GM19025 (cell line): ENCODE results near the gene SORCS2.

Experiments used
- ATAC-seq: cut with Tn5 transposase; IDR thresholded peaks from one replicate; pipeline ENCODE4 v1.9.1; 2021; ENCODE audit warnings: mild to moderate bottlenecking, low read depth, moderate library complexity; ENCODE audit not compliant: unreplicated experiment

The SORCS2 gene

GRCh38 chr4:7419961-7420660, 227.8 kb downstream of the SORCS2 start:
- no peak for ATAC-seq

DNA sequence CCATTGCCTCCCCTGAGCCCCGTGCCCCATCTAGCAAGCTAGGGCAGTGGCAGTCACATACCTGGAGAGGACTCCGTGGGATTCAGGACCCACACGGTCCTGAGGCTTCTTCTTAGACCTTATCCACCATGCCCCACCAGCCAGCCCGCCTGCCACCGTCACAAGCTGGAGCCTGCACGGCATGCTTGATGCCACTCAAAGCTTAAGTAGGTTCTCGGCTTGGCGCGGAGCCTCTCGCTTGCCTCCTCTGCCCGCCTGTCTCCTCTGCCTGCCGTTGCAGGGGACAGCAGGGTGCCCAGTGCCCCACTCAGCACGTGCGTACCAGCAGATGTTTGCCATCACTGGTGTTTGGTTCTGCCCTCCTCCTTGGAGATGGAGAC, 228.3 kb downstream of the SORCS2 start:
- no peak for ATAC-seq

- no peak for ATAC-seq
Observed at GRCh38 chr4:7421356-7422150, 229.2 kb downstream of the SORCS2 start.

DNA sequence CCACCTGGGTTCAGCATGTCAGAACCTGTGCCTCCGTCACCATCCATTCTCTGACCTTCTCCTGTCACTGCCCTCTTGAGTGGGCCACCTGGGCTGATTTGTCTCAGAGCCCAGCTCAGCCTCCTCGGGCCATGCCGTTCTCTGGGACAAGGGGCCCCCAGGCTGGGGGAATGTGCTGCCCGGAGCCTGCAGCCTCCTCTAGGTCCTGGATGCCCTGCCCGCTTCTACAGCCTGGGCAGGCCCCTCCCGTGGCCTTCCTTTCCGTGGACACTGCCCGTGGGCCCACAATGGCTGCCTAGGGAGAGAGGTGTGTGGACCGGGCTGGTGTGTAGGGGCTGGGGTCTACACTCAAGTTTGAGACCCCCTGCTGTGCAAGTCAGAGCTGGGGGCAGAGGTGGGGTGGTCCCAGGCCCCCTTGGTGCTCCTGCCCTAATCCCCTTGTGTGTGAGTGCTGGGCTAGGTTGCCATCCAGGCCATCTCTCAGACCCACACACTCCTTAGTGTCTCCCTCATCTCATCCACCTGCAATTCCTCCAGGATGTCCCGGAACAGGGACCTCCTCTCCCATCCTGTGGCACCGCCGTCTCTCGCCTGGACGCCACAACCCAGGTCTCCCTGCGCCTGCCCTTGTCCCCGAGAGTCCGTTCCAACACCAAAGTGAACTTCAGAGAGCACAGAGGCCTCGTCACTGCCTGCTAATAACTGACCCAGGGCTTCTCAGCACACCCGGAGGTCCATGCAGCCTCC, 230.0 kb downstream of the SORCS2 start:
- ATAC-seq: no peak

DNA sequence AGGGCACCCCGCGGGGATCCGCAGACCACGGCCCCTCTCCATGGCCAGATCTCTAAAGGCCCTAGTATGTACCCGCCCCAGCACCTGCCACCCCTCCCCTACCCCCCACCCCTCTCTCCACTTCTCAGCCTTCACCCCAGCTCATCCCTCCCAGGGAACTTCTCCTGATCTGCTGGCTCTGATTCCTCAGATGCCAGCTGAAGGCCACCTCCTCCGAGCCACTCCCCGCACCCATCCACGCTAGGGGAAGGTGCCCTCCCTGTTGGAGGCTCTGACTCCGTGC, 230.5 kb downstream of the SORCS2 start:
- ATAC-seq: no peak

DNA sequence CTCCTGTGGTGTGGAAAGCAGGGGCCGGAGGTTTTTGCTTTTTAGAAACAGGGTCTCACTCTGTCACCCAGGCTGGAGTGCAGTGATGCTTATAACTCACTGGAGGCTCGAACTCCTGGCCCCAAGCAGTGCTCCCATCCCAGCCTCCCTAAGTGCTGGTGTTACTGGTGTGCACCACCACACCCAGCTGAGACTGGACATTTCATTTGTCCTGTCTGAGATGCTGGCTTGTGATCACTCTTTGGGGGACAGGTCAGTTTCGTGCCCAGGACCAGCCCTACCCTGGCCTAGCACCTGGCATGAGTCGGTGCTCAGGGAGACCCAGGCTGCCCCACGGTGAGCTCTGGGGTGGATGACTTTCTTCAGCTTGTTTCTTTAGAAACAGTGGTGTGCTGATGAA, 231.1 kb downstream of the SORCS2 start:
- no peak for ATAC-seq

- ATAC-seq: no peak
Observed at GRCh38 chr4:7423801-7424552, 231.6 kb downstream of the SORCS2 start.

DNA sequence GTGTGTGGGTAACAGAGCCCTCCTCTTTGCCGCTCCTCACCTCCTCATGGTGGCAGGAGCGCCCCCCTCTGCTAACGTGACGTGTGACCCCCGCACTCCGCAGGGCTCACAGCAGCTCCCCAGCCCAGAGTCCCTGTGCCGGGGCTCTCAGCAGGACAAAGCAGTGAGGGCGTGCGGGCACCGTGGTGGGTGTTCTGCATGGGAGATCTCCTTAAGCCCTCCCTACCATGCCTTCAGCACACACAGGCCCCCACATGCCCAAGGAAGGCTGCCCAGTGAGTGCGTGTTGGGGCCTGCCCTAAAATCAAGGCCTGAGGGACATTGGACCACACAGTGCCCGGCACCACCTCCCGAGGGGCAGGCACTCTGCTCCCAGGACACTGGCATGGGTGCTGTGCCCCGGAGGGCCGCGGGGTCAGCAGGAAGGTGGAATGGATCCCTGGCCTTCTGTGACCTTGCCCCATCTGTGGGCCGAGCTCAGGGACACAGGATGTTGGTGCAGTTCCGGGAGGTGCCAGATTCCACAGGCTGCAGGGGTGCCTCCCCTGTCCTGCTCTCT, 232.3 kb downstream of the SORCS2 start:
- ATAC-seq: no peak

GRCh38 chr4:7425124-7425523, 232.8 kb downstream of the SORCS2 start:
- no peak for ATAC-seq

DNA sequence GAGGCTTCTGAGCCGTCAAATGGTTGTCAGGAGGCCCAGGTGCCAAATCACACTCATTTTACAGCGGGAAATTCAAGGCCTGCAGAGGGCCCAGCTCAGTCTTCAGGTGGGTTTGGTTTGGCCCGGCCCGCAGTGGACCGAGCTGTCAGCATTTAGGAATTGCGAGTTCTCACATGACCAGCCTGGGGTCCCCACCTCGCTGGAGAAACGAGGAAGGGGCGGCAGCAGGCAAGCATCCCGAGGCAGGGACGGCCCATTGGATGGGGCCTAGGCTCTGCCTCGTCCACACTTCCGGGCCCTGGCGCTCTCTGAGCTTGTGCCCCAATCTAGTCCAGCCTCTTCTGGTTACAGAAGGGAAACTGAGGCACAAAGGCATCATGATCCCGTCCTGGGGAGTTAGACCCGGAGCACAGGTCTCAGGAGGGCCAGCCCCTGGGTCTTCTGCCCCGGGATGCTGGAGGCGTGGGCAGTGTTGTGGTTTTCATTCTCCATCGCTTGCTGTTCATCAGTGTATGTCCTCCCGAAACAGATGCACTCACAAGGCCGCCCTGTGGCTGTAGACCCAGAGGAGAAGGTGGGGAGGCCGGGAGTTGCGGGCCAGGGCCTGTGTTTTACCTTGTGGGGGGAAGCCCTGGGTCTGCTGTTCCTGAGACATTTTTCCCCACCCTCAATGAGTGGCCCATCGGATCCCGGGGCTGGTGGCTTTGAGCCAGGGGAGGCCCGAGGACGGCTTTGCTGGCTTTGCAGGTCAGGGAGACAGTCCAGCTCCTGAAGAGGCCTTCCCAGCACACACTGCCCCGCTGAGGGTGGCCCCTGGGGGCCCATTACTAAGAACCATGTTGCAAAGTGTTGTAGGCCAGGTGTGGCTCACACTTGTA, 233.5 kb downstream of the SORCS2 start:
- ATAC-seq: no peak

- no peak for ATAC-seq
Observed at GRCh38 chr4:7426525-7427171, 234.3 kb downstream of the SORCS2 start.

DNA sequence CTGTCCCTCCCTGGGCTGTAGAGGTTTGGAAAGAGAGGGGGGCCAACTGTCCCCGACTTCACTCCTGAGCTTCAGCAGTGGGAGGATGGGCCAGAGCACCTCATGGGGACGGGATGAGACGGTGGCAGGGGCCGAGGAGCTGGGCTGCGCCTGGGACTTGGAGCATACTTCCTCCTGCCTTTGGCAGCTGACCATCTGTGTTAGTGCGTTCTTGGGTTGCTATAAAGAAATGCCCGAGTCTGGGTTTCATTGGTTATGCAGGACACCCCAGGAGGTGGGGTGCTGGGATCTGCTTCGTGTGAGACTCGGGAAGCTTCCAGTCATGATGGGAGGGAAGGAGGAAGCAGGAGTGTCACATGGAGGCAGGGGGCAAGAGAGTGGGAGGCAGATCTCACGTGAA, 235.0 kb downstream of the SORCS2 start:
- no peak for ATAC-seq

DNA sequence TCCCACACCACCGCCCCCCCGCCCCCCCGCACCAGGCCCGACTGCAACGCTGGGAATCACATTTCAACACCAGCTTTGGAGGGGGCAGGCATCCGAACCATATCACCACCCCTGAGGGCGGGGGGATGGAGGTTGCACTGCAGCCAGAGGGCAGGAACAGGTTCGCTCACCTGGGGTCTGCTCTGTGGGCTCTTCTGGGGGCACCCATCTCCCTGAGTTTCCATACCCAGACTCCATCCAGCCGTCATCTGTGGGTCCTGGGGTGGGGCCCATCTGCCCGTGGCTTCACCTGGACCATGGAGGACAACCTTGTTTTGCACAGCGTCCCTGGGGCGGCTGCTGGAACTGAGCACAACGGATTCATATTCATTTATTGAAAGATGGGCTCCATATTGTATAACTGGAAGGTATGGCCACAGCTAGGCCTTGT, 235.5 kb downstream of the SORCS2 start:
- no peak for ATAC-seq

DNA sequence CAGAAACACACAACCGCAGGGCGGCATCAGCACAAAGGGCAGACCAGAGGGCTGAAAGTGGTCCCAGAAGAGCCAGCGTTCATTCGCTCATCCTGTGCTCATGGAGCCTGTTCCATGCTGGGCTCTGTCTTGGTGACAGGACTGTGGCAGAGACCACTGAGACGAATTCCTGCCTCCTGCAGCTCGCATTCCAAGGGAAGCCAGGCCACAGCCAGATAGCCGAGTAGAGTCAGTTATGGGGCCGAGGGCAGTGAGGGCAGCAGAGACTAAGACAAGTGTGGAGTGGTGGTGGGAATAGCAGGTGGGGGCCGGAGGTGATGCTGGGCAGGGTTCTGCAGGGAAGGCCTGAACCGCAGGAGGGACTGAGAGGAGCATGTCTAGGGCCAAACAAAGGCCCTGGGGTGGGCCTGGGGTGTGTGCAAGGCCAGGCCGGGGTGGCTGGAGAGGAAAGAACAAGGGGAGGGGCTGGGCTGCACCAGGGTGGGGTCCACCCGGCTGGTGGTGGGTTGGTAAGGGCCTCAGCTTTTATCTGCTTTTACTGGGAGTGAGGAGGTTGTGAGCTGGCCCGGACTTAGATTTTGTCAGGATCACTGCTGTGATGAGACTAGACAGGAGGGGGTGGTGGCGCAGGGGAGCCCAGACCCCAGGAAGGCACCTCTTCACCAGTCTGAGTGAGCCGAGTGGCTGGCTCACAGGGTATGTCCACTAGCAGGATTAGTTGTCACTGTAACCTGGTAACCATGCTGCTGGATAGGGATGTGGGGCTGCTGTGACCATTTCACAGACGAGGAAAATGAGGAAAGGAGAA, 236.1 kb downstream of the SORCS2 start:
- no peak for ATAC-seq

GRCh38 chr4:7429069-7429416, 236.7 kb downstream of the SORCS2 start:
- no peak for ATAC-seq

DNA sequence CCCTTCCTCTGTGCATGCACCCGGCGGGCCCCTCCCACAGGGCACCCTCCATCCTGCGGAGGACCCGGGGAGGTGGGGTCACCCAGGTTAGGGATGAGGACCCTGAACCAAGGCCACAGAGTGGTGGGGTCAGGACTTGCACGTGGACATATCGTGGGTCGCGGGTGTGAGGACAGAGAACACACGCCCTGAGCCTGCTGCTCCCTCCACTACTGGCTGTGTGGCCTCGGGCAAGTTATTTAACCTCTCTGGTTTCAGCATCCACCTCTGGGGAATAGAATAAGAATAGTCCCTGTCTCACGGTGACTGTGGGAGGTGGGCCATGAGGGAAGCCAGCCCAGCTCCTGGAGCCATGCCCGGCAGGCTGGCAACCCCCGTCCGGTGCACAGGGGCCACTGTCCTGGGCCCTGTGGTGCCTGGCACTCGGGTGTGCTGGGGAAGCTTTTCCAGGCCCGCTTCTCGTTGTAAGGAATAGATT, 237.3 kb downstream of the SORCS2 start:
- no peak for ATAC-seq

DNA sequence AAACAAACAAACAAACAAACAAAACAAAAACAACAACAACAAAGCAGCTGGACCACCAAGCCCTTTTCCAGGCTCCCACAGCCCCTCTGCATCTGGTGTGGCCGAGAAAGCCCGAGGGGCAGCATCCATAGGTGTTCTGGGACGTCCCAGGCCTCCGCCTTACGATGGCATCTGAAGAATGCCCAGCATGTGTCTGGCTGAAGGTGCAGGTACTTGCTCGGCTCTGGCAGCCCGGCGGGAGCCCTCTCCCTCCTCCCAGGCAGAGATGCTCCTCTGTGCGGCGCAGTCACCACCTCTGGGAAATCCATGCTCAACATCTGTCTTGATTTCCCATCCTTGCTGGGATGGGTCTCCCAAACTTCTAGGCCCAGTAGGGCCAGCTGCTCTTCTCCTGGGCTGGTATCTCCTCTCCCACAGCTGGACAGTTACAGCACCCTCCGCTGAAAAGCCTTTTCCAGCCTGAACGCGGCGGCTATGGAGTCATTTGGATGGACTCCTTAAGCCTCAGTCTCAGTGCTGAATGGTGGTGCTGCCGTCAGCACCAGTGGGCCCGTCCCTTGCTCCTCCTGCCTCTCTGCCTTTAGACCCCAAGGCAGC, 238.1 kb downstream of the SORCS2 start:
- ATAC-seq: no peak
